HG02588 (cell line): Measurements from ENCODE around the gene UPK3A.
"Not testable (repeated sequence)": the region's sequence is repeated elsewhere in the genome, so short reads cannot be mapped to it uniquely, and the experiment has no call there.

Experiments
- ATAC-seq: cut with Tn5 transposase; IDR thresholded peaks from one replicate; pipeline ENCODE4 v1.9.1; 2021; ENCODE audit warnings: mild to moderate bottlenecking, moderate library complexity; ENCODE audit not compliant: unreplicated experiment

Gene UPK3A

DNA sequence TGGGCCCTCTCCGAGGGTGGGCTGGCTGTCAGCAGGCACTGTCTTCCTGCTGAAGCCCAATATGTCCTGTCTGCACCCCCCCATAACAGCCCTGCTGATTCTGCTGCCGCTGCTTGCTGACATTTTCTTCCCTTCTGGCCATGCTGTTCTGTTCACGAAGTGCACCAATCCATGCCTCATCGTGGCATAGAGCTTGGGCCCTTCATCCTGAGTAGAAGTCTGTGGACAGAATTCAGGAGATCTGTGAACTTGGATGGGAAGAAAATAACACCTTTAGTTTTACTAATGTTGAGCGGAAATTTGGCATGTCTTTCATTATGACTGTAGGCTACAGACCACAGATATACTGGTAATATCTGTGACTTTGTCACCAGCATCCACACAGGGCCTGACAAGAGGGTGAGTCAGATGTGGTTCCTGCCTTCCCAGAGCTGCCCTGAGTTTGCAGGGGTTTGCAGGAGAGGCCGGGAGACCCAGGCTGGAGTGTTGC lies 29.9 kb upstream of the UPK3A start:
- ATAC-seq: no peak

DNA sequence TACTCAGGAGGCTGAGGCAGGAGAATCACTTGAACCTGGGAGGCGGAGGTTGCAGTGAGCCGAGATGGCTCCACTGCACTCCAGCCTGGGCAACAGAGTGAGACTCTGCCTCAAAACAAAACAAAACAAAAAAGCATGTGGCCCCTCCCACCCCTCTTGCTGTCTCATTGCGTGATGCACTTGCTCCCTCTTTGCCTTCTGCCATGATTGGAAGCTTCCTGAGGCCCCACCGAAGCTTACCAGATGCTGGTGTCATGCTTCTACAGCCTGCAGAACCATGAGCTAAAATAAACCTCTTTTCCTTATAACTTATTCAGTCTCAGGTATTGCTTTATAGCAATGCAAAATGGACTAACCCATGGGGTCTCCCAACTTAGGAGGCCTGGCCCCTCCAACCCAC lies 26.8 kb upstream of the UPK3A start:
- ATAC-seq: not testable (repeated sequence)

DNA sequence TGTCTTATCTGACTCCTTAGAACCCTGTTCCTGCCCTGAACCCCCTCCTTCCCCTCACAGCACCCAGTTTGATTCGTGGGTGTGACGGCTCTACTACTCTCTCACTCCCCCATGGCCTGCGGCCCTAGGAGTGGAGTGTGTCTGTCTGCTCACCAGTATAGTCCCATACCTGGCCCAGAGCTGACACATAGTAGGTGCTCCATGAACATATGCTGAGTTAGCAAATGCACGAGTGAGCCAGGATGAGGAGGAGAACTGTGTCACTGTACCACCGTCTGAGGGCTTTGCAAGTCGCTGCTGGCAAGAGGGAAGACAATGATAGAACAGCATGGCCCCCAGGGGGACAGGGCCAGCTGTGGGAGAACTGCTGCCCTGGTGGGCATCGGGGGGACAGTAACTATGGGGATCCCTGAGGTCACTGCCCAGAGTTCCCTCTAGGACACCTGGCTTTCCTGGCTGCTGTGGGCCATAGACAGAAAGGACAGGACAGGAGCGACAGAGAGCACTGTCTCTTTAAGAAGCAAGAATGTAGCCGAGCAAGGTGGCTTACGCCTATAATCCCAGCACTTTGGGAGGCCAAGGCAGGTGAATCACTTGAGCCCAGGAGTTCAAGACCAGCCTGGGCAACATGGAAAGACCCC lies 24.9 kb upstream of the UPK3A start:
- ATAC-seq: no peak

DNA sequence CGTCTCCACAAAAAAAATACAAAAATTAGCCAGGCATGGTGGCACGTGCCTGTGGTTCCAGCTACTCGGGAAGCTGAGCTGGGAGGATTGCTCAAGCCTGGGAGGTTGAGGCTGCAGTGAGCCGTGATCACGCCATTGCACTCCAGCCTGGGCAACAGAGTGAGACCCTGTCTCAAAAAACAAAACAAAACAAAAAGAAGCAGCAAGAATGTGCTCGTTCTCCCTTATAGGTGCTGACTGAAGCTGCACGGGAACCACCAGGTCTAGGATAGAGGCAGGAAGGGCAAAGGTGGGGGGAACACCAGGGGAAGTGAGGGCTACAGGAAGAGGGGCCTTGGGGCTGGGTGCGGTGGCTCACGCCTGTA lies 24.4 kb upstream of the UPK3A start:
- not testable (repeated sequence) for ATAC-seq

DNA sequence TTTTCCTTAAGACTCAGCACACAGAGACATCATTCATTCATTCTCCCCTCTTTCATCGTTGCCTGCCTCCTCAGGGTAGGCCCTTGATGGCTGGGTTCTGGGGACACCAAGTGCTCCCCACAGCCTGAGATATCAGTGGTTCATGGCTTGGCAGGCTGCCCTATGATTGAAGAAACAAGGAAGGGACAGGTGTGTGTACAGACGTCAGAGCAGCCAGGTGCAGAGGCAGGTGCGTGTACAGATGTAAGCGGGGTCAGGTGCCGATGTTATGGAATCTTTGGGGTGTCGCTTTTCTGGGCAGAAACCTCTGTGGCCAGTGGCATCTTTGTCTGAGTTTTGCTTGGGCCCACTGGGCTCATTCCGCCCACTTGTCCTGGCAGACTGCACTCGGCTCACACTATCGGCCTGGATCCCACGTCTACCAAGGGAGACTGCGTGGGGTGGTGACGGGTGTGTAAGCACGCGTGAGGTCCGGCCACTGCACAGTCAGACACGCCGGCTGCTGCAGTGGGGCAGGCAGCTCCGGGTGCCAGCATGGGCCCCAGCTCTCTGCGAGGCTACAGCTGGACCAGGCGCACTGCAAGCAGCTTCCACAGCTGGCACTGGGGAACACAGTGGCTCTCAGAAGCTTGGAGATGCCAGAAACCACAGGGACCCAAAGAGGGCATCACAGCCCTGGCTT lies 23.2 kb upstream of the UPK3A start:
- ATAC-seq: no peak

DNA sequence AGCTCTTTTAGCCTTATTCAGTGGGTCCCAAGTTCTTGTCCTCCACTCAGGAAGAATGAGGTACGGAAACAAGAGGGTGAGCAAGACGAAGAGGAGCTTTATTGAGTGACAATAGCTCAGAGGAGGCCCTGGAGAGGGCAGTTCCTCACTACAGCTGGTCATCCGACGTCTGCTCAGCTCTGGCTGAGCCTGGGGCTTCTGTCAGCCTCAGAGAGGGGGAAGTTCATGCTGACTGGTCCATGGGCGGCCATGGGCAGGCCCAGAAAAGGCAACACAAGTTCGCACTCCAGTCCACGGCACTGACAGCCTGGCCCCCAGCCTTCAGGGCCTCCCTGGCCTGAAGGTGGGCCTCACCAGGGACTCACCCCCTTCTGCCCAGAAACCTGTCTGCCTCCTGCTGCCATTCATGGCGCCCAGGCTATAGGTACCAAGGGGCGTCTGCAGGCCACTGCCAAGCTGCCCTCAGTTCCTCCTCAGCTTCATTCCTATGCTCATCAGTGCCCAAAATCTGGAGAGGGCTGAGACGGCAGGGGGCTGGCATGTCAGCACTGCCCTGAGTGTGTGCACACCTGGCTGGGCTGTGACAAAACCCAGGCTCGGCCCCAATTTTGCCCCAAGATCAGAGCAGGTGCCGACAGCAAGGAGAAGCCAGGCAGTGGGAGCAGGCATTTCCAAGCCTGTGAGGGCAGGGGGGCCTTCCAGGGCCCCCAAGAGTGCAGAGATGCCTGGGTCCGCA lies 22.4 kb upstream of the UPK3A start:
- no peak for ATAC-seq

DNA sequence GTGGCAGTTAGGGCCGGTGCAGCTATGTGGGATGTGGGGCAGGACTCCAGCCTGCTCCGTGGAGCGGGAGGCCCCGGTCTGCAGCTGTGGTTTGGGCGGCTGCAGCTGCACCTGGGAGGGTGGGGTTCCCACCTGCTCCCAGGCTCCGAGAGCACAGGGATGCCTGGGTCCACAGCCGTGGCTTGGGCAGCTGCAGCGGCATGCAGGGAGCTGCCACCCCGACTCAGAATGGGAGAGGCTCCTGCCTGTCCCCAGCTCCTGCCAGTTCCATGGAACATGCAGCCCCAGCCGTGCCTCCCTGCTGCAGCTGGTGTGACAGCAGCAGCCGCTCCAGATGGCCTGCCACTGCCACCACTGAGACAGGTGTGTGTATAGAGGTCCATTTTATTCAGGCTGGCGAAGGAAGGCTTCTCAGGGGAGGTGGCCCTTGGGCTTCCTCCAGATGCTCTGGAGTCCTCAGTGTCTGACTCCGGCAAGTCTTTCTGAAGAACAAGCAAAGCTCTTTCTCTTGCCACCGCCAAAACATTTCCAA lies 21.8 kb upstream of the UPK3A start:
- ATAC-seq: peak; percentile 26

DNA sequence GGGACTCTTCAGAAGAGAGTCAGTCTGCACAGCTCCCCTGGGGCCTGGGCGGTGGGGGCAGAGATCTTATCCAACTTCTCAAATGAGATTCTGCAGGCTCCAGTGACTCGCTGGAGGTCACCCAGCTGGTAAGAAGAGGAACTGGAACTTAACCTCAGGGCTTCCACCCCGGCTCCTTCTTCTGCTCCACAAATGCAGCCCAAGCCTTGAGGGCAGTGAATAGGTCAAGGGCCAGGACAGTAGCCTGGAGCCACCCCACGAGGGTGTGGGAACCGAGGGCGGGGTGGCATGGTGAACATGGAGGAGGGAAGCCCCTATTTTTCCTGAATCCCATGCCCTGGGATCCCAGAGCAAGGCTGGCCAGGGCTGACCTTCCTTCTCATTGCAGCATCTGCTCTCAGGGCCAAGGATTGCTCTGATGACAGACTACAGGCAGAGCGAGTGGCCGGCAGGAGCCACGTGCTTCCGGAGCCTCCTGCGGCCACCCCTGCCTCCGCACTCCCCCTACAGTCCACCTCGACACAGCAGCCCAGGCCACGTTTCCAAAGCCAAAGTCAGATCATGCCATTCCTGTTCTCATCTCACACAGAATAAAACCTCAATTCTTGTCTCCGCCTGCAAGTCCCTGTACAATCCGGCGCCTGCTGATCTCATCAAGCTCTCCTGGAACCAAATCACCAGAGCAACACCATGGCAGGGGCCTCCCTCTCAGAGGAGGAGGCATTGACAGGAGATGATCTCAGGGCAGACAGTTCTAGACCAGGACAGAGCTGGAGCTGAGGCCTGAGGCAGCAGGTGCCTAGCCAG lies 21.1 kb upstream of the UPK3A start:
- ATAC-seq: peak; percentile 75

DNA sequence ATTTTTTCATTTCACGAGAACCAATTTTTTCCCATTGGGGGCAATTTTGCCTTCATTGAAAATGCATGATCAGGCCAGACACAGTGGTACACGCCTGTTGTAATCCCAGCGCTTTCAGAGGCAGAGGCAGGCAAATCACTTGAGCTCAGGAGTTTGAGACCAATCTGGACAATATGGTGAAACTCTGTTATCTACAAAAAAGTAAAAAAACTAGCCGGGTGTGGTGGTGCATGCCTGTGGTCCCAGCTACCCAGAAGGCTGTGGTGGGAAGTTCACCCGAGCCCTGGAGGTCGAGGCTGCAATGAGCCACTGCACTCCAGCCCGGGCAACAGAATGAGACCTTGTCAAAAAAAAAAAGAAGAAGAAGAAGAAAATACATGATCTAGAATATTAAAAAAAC lies 19.2 kb upstream of the UPK3A start:
- ATAC-seq: no peak

DNA sequence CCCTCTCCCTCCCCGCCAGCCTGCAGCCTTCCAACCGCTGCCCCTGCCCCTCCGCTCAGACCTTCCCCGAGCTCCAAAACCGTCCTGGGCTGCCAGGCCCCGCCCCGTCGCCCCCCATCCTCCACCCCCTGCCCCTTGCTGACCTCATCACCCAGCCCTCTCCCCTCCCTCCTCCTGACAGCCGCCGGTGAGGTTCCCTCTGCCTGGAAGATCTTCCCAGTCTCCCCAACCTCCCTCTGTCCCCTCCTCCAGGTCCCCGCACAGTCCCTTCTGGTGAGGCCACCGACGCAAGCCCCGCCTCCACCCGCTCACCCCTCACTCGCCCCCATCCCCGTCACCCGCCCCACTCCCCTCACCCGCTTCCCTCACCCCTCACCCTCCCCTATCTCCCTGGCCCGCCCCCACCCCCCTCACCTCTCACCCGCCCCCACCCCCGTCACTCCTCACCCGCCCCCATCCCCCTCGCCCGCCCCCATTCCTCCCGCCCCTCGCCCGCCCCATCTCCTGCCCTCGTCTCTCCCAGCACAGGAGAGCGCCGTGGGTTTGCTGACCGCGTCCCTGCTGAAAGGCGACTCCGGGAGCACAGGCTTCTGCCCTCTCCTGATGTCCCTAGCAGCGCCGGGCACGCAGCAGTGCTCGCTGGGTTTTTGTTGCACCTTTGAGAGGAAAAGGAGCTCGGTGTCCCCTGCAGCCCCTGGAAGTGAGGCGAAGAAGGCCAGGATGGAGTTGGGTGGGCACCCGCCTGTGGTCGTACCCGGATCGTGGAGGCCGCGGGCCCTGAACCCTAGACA lies 16.4 kb upstream of the UPK3A start:
- peak; percentile 19 for ATAC-seq

DNA sequence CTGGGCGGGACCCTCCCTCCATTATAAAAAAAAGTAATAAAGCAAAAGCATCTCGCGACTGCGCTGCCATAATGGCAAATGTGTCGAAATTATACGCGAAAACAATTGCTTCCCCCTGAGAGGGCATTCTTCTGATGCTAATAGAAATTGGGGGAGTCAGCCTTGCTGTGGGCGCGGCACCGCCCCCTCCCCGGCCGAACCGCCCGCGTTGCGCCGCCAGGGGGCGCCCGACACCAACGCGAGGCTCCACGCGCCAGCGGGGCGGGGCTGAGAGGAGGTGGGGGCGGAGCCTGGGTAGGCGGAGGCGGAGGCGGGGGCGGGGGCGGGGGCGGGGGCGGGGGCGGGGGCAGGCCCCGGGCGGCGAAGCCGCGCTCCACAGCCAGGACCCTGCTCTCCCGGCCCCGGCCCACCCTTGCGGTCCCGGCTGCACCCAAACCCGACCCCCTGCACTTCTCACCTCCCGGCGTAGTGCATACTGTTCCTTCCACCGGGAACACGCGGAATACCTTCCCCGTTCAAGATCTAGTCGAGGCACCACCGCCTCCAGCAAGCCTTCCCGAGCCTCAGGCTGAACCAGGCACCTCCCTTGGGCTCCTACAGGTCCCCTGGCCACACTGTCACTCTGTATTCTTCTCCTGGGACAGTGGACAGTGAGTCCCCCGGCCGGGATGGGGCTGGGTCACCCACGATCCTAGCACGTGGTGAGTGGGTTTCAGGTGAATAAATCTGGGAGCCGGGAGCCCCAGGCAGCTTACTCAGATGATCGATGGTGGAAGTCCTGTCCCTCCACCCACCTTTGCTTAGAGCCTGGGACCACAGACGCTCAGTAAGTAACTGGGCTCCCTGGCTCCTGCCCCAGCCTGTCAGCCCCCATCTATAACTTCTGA lies 15.5 kb upstream of the UPK3A start:
- peak; percentile 68 for ATAC-seq

DNA sequence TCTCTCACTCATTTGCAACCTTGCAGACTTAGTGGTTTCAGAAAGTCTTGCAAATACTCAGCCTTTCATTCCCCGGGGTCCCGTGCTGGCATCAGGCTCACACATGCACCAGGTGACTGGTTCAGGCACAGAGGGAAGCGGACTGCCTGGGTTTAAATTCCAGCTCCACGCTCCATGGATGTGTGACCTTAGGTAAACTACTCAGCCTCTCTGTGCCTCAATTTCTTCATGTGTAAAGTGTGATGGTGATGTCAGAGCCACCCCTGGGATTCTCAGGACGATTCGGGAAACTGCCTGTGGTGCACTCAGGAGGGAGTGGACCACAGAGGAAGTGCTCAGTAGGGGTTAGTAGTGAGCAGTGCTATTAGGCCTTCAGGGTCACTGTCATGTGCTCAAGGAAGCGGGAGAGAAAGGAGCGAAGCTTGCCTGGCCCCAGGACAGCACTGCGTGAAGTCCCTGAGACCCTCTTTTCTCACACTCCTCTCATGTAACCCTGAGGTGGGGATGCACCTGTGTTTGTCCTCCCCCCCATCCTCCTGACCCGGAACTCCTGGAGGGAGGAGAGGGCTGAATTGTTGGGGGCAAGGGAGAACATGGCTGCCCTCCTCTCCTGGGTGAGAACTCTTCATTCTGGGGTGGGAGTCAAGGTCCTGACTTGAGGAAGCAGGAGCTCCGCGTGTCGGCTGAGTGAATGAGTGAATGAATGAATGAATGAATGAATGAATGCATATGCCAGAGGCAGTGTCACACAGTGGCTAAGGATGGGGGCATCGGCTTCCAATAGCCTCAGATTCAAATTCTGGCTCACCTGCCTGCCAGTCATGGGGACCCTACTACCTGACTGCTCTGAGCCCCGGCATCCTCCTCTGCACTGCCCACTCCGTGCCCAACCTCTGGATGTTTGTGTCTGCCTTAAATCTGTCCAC lies 14.4 kb upstream of the UPK3A start:
- no peak for ATAC-seq

DNA sequence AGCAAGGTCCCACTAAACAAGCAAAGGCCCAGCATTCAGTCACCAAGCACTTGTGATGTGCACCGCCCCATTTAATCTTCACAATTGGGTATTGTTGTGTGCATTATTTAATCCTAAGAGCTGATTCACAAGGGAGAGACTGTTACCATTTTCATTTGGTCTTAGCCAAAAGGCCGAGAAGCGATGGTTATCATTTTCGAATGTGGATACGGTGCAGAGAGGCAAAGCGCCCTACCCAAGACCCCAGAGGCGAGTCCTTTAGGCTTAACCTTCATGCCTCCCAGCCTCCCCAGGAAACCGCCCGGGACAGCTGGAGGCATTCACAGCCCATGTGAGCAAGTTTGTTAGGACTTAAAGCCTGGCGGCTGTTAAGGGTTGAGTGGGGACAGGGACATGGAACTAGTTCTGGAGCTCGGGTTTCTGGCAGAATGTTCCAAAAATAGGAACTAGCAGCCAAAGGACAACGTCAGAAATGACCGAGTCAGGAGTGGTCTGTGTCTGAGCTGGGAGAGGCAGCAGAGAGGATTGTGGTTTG lies 13.0 kb upstream of the UPK3A start:
- no peak for ATAC-seq

DNA sequence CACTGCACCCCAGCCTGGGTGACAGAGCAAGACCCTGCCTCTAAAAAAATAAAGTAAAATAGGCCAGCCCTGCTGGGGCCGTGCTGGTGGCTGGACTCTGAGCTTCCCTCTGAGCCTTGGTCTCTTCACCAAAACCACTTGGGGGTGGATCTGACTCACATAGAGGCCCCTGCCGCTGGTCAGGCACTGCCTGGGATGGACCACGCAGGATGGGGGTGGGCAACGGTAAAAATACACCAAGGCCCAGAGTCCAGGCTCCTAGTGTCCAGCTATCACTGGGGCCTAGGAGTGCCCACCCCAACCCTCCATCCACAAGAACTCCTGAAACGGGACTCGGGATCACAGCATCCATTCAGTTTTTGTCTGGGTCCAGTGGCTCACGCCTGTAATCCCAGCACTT lies 12.3 kb upstream of the UPK3A start:
- ATAC-seq: no peak

DNA sequence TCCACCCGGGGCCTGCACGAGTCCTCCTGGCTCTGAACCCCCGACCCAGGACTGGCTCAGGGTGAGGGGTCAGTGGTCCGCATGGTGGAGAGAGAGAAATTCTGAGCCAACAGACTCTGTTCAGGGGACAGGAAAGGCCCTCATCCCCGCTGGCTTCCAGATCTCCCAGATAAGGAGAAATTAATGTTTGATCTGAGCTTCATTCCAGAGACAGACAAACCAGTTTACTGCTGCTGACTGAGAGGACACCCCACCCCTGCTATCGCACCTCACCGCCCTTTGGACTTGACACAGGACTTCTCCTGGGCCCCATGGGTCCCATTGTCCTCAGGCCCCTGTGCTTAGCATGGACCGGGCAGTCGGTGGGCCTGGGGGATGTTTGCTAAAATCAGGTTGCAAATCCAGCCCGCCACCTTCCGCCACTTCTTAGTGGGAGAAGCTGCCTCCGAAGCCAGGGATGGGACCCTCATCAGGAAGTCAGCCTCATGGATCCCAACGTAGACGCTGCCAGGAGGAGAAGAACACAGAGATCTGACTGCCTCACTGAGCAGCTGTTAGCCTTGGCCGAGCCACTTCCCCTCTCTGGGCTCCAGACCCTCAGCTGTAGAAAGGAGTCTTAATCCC lies 11.2 kb upstream of the UPK3A start:
- ATAC-seq: no peak

DNA sequence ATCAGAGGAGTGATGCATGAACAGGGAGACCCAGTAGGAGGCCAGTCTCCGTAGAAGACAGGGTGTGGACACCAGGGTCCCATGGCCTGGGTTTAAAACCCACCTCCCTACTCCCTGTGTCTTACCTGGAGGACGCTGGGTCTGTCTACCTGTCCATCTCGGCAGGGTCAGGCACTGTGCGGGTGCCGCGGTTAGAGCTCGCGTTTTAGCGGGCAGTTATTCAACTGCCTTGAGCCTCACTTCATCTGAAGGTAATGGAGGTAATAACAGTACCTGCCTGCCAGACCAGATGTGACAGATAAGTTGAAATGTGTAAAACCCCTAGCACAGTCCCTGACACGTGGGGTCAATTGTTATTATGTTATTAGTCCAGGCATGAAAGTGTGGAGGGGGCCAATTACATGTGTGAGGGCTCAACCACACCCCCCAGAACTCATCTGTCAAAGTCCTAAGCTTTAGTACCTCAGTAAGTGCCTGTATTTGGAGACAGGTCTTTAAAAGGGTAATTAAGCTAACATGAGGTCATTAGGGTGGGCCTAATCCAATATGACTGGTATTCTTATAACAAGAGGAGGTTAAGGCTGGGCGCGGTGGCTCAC lies 8.1 kb upstream of the UPK3A start:
- ATAC-seq: no peak

DNA sequence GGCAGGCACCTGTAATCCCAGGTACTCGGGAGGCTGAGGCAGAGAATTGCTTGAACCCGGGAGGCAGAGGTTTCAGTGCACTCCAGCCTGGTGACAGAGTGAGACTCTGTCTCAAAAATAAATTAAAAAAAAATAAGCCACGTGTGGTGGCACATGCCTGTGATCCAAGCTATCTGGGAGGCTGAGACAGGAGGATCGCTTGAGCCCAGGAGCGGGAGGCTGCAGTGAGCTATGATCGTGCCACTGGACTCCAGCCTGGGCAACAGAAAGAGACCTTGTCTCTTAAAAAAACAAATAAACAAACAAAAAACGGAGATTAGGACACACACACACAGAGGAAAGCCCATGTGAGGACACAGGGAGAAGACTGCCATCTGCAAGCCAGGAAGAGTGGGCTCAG lies 7.0 kb upstream of the UPK3A start:
- ATAC-seq: not testable (repeated sequence)
